ENCODE data around the gene SMARCAL1. TPM values are rescaled to one million over a fixed set of nuclear protein-coding genes. Genes with fewer than 3 reads are reported as not detected.
"Not testable (repeated sequence)": the region's sequence is repeated elsewhere in the genome, so short reads cannot be mapped to it uniquely, and the experiment has no call there.

The SMARCAL1 gene
- 10 to 100 TPM; 29.1 to 31.3 (median 29.9) TPM for polyA plus RNA-seq (ENCODE audit: insufficient read length in 4 of 4)

GRCh38 chr2:216412022-216412999, at the start of gene SMARCAL1:
SMARCAL1 (plus strand) TSS chr2:216412484; CDS start chr2:216414705, 2,221 bp downstream.
- DNase-seq (ENCODE audit: low read depth in 4 of 4, low spot score in 3 of 4), result peak; percentile 97 to 98 (median 98)

- peak in 1 of 4 donors; percentile 27 for DNase-seq (ENCODE audit: low read depth in 4 of 4, low spot score in 3 of 4)
These were observed 49.6 kb upstream of the SMARCAL1 start for GRCh38 chr2:216362730-216363129.

GRCh38 chr2:216363221-216363620, 49.1 kb upstream of the SMARCAL1 start:
- no peak for DNase-seq (ENCODE audit: low read depth in 4 of 4, low spot score in 3 of 4)

- DNase-seq (ENCODE audit: low read depth in 4 of 4, low spot score in 3 of 4), result no peak
These were observed 46.8 kb upstream of the SMARCAL1 start for GRCh38 chr2:216365518-216365917.

GRCh38 chr2:216366777-216367471, 45.4 kb upstream of the SMARCAL1 start:
- no peak for DNase-seq (ENCODE audit: low read depth in 4 of 4, low spot score in 3 of 4)

GRCh38 chr2:216369821-216370220, 42.5 kb upstream of the SMARCAL1 start:
- DNase-seq (ENCODE audit: low read depth in 4 of 4, low spot score in 3 of 4), result no peak

GRCh38 chr2:216370961-216371712, 41.1 kb upstream of the SMARCAL1 start:
- no peak for DNase-seq (ENCODE audit: low read depth in 4 of 4, low spot score in 3 of 4)

- peak; percentile 65 to 69 (median 68) for DNase-seq (ENCODE audit: low read depth in 4 of 4, low spot score in 3 of 4)
These were observed 40.3 kb upstream of the SMARCAL1 start, which contains the start of gene MARCHF4 for GRCh38 chr2:216371721-216372702. MARCHF4 (minus strand) TSS chr2:216372483; CDS start chr2:216370260, 2,223 bp downstream.

- no peak for DNase-seq (ENCODE audit: low read depth in 4 of 4, low spot score in 3 of 4)
These were observed 39.5 kb upstream of the SMARCAL1 start for GRCh38 chr2:216372761-216373291.

- no peak for DNase-seq (ENCODE audit: low read depth in 4 of 4, low spot score in 3 of 4)
These were observed 38.4 kb upstream of the SMARCAL1 start for GRCh38 chr2:216373896-216374295.

GRCh38 chr2:216375286-216375685, 37.0 kb upstream of the SMARCAL1 start:
- no peak for DNase-seq (ENCODE audit: low read depth in 4 of 4, low spot score in 3 of 4)

- DNase-seq (ENCODE audit: low read depth in 4 of 4, low spot score in 3 of 4), result no peak
These were observed 32.3 kb upstream of the SMARCAL1 start for GRCh38 chr2:216379977-216380376.

GRCh38 chr2:216384409-216384808, 27.9 kb upstream of the SMARCAL1 start:
- DNase-seq (ENCODE audit: low read depth in 4 of 4, low spot score in 3 of 4), result not testable (repeated sequence)

GRCh38 chr2:216385478-216385877, 26.8 kb upstream of the SMARCAL1 start:
- DNase-seq (ENCODE audit: low read depth in 4 of 4, low spot score in 3 of 4), result no peak

- DNase-seq (ENCODE audit: low read depth in 4 of 4, low spot score in 3 of 4), result no peak
These were observed 25.0 kb upstream of the SMARCAL1 start for GRCh38 chr2:216387262-216387661.

- DNase-seq (ENCODE audit: low read depth in 4 of 4, low spot score in 3 of 4), result no peak
These were observed 24.0 kb upstream of the SMARCAL1 start for GRCh38 chr2:216388046-216388884.

- no peak for DNase-seq (ENCODE audit: low read depth in 4 of 4, low spot score in 3 of 4)
These were observed 22.7 kb upstream of the SMARCAL1 start for GRCh38 chr2:216389570-216389969.

- DNase-seq (ENCODE audit: low read depth in 4 of 4, low spot score in 3 of 4), result no peak
These were observed 20.9 kb upstream of the SMARCAL1 start for GRCh38 chr2:216391401-216391800.

All from left renal pelvis (tissue), 4 donors.